SKM-1 (cell line): Measurements from ENCODE around the gene SLC15A3.
A peak's percentile ranks its signal among the peaks of the same experiment; 100 is the strongest.
"Not testable (repeated sequence)": the region's sequence is repeated elsewhere in the genome, so short reads cannot be mapped to it uniquely, and the experiment has no call there.

Experiments used
- DNase-seq: peaks from one replicate; lab custom pipeline; 2025; ENCODE audit not compliant: unreplicated experiment; lab: John Stamatoyannopoulos, UW

SLC15A3 gene

GRCh38 chr11:60915248-60915914 lies 36.6 kb downstream of the SLC15A3 start:
- peak; percentile 19 for DNase-seq

GRCh38 chr11:60914633-60915247 lies 37.2 kb downstream of the SLC15A3 start:
- DNase-seq = no peak

GRCh38 chr11:60913793-60914632 lies 38.0 kb downstream of the SLC15A3 start, which contains the start of gene TMEM109:
Gene TMEM109 (plus strand): TSS chr11:60914158. CDS start chr11:60919694, 5,536 bp downstream.
- DNase-seq = peak; percentile 83

GRCh38 chr11:60912851-60913528 lies 39.0 kb downstream of the SLC15A3 start:
- DNase-seq = no peak

DNA sequence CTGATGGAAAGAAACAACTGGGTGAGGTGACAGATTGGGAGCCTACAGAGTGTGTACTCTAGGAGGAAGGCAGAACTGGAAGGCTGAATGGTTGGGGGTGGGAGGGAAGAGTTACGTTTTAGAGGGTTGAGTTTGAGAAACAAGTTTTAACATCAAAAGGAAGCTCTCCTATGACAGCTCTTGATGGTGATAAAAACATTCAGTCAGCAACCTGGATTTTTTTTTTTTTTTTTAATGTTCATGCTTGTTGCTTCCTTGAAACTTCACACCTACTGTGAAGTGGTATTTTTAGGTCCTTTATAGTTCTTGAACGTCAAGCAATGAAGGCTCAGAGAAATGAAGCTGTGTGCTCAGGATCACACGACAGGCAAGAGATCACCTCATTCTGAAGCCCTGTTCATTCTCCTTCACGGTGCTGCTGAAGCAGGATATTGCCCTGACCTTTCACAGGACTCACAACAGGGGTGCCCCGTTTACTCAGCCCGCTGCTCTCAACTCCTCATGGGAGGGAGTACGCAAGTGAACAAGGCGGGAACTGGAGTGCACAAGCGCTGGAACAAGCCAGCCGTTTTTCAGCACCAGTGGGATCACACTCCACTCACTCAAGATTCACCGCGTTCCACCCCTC lies 39.6 kb downstream of the SLC15A3 start:
- DNase-seq = no peak

DNA sequence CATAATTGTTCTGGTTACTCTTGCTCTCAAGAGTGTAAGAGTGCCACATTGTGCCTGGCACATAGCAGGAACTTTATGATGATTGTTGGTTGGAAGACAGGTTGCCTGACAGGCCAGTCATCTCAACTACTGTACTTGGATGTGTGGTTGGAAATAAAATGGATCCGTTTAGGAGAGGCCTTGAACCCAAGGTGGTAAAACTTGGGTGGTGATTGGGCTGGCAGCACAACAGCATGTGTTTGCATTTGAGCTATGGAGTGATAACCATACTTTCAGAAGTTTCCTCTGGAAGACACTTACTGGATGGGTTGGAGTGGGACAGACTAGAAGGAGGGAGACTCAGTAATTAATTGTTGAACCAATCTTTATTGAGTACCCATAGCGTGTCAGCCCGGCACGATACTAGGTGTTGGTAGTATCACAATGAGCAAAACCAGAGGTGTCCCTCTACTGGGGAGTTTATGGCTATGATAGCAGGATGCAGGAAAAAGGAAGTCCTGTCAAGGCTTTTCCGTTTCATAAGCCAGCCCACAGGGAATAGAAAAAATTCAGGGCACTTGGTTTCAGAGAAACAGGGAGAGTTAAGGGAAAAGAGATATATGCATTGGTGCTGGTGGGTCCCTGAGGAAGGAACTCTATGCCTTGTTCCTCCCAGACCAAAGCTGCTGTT lies 41.1 kb downstream of the SLC15A3 start:
- DNase-seq = no peak

GRCh38 chr11:60910281-60910687 lies 41.7 kb downstream of the SLC15A3 start:
- DNase-seq = peak; percentile 87

GRCh38 chr11:60909680-60910280 lies 42.2 kb downstream of the SLC15A3 start:
- DNase-seq = not testable (repeated sequence)

DNA sequence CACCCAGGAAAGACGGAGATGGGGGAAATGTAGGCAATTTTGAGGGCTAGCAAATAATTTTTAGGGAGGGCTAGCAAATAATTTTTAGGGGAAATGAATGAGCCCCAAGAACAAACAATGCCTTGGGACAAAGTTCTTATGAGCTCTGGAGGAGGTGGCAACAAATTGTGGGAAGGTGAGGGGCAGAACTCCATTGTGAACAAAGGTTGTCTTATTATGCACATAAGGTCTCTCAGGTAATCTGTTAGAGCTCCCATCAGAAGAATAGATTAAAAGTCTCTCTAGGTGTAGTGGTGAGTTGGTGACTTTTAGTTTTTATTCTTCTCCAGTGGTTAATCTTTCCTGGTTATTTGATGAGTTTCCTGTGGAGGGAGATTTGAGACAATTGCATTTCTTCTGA lies 43.2 kb downstream of the SLC15A3 start:
- no peak for DNase-seq

GRCh38 chr11:60906132-60906972 lies 45.6 kb downstream of the SLC15A3 start, which contains the start of gene PRPF19:
Gene PRPF19 (minus strand): TSS chr11:60906585. CDS start chr11:60906382, 203 bp downstream.
- peak; percentile 98 for DNase-seq

- no peak for DNase-seq
Observed at GRCh38 chr11:60905551-60906113, 46.3 kb downstream of the SLC15A3 start.

GRCh38 chr11:60905047-60905446 lies 46.9 kb downstream of the SLC15A3 start:
- no peak for DNase-seq

- no peak for DNase-seq
Observed at GRCh38 chr11:60902625-60903024, 49.4 kb downstream of the SLC15A3 start.

- no peak for DNase-seq
Observed at GRCh38 chr11:60900673-60901404, 51.1 kb downstream of the SLC15A3 start.

GRCh38 chr11:60899977-60900376 lies 52.0 kb downstream of the SLC15A3 start:
- no peak for DNase-seq

- no peak for DNase-seq
Observed at GRCh38 chr11:60899046-60899936, 52.7 kb downstream of the SLC15A3 start.

DNA sequence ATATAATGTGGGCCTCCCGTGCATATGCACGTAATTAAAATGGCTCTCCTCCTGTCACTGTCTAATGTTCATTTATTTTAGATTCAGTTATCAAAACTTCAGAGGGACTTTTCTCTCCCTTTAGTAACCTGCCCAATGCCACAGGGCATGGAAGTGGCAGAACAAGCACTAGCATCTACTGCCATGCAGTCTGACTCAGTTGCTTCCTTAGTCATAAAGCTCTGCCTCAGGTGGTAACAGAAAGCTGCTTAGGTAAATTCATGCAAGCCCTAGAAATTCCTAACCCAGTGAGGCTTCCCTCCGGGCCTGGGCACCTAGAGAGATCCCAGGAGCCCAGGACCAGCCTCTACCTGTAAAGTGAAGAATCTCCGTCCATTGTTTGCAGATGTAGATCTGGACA lies 54.5 kb downstream of the SLC15A3 start:
- no peak for DNase-seq
